Neuronal stem cell (in vitro differentiated cells): Measurements from ENCODE around the gene CDCP2.

Experiments used
- DNase-seq: peaks from one replicate; pipeline ENCODE4 v3.0.0-alpha.2; 2013; ENCODE audit warnings: low spot score
- H2AFZ ChIP-seq: one replicate; pipeline ENCODE4 v1.6.1; 2013; ENCODE audit warnings: mild to moderate bottlenecking, low read length, inconsistent platforms
- H2AK5ac ChIP-seq: 2 replicates; pipeline ENCODE4 v1.6.1; 2013; ENCODE audit warnings: low read depth, mild to moderate bottlenecking, inconsistent platforms, low read length, moderate library complexity, mixed read lengths
- H2BK120ac ChIP-seq: 2 replicates; pipeline ENCODE4 v1.6.1; 2013; ENCODE audit warnings: low read depth, mild to moderate bottlenecking, inconsistent platforms, low read length, moderate library complexity, mixed read lengths
- H2BK12ac ChIP-seq: one replicate; pipeline ENCODE4 v1.6.1; 2013; ENCODE audit warnings: low read length, inconsistent platforms
- H2BK15ac ChIP-seq: 2 replicates; pipeline ENCODE4 v1.6.1; 2013; ENCODE audit warnings: mild to moderate bottlenecking, low read length, inconsistent platforms, mixed read lengths
- H2BK5ac ChIP-seq: one replicate; pipeline ENCODE4 v1.6.1; 2013; ENCODE audit warnings: inconsistent platforms, mild to moderate bottlenecking, low read length, moderate library complexity
- H3K14ac ChIP-seq: one replicate; pipeline ENCODE4 v1.6.1; 2013; ENCODE audit warnings: low read length, inconsistent platforms
- H3K18ac ChIP-seq: 2 replicates; pipeline ENCODE4 v1.6.1; 2013; ENCODE audit warnings: low read length, inconsistent platforms
- H3K23ac ChIP-seq: 2 replicates; pipeline ENCODE4 v1.6.1; 2013; ENCODE audit warnings: low read depth, mild to moderate bottlenecking, mixed read lengths, low read length, inconsistent platforms; ENCODE audit not compliant: poor library complexity
- H3K27ac ChIP-seq: replicated peaks from 3 replicates; pipeline ENCODE4 v1.5.1; 2013; ENCODE audit warnings: low read length, inconsistent platforms
- H3K27me3 ChIP-seq, 3 experiments: 2 replicates each; pipeline ENCODE4 v1.6.1; 2013; ENCODE audit warnings: low read length in 3 of 3, mild to moderate bottlenecking in 2 of 3, inconsistent platforms in 1 of 3, low read depth in 1 of 3, mixed read lengths in 1 of 3, moderate library complexity in 1 of 3; ENCODE audit not compliant: control insufficient read depth in 3 of 3, insufficient read depth in 3 of 3
- H3K36me3 ChIP-seq, 2 donors: replicated peaks in 1 of 2; 2 replicates each; pipeline ENCODE4 v1.6.1; 2013; ENCODE audit warnings: low read length in 2 of 2; ENCODE audit not compliant: control insufficient read depth in 2 of 2, insufficient read depth in 2 of 2
- H3K4ac ChIP-seq: 2 replicates; pipeline ENCODE4 v1.6.1; 2013; ENCODE audit warnings: inconsistent platforms, mild to moderate bottlenecking, low read length, moderate library complexity
- H3K4me1 ChIP-seq, 2 donors: 1 replicate in 1 of 2; 2 replicates in 1 of 2; pipeline ENCODE4 v1.6.1; 2013; ENCODE audit warnings: low read length in 2 of 2, low read depth in 1 of 2; ENCODE audit not compliant: control insufficient read depth in 2 of 2, insufficient read depth in 1 of 2
- H3K4me2 ChIP-seq: one replicate; pipeline ENCODE4 v1.6.1; 2013; ENCODE audit warnings: mild to moderate bottlenecking, low read length, inconsistent platforms; ENCODE audit not compliant: insufficient read depth, poor library complexity, severe bottlenecking
- H3K4me3 ChIP-seq, 2 donors: 2 replicates each; pipeline ENCODE4 v1.5.1; 2013; ENCODE audit warnings: low read length in 2 of 2, mild to moderate bottlenecking in 2 of 2, inconsistent platforms in 1 of 2, moderate library complexity in 1 of 2
- H3K79me1 ChIP-seq: one replicate; pipeline ENCODE4 v1.6.1; 2013; ENCODE audit warnings: low read depth, mild to moderate bottlenecking, inconsistent platforms, low read length, moderate library complexity
- H3K9ac ChIP-seq: one replicate; pipeline ENCODE4 v1.6.1; 2013; ENCODE audit warnings: mild to moderate bottlenecking, low read depth, low read length, inconsistent platforms; ENCODE audit not compliant: poor library complexity
- H3K9me3 ChIP-seq, 2 donors: replicated peaks in 1 of 2; 2 replicates each; pipeline versions ENCODE3 to v1.6.1; 2013; ENCODE audit warnings: low read length in 2 of 2, mild to moderate bottlenecking in 2 of 2, inconsistent platforms in 1 of 2, low read depth in 1 of 2, mixed read lengths in 1 of 2, moderate library complexity in 1 of 2; ENCODE audit not compliant: control insufficient read depth in 2 of 2, insufficient read depth in 1 of 2
- H4K8ac ChIP-seq: one replicate; pipeline ENCODE4 v1.6.1; 2013; ENCODE audit warnings: low read depth, mild to moderate bottlenecking, inconsistent platforms, low read length, moderate library complexity
- H4K91ac ChIP-seq: one replicate; pipeline ENCODE4 v1.6.1; 2013; ENCODE audit warnings: low read length, low read depth, mild to moderate bottlenecking, inconsistent platforms; ENCODE audit not compliant: poor library complexity
- WGBS, 2 donors: extraction: QIAGEN DNeasy Blood & Tissue Kit; methylation state at CpG; one replicate each; pipeline ENCODE4 v1.1.7; 2013; ENCODE audit warnings: missing lambda C conversion rate in 2 of 2, mixed read lengths in 1 of 2; ENCODE audit not compliant: insufficient read length in 2 of 2, insufficient replicate concordance in 1 of 2; ENCODE audit errors: extremely low coverage in 2 of 2; 5-methylcytosine and 5-hydroxymethylcytosine counted together

CDCP2 gene

GRCh38 chr1:54188291-54188690 lies 35.5 kb upstream of the CDCP2 start:
- Histone ChIP-seq H3K18ac (no peak overlapping the region), H2BK15ac (no peak overlapping the region), H4K91ac (no peak overlapping the region), H2AFZ (no peak overlapping the region), H3K23ac (no peak overlapping the region), H3K4me1 (no peaks in the 10 kb centered on the region), H2BK120ac (no peak overlapping the region), H3K4me3 (no peak overlapping the region), H3K27ac (no peak overlapping the region), H2BK12ac (no peak overlapping the region), H3K4ac (no peak overlapping the region), H2BK5ac (no peak overlapping the region), H3K9me3 (peaks cover 0 to 2% of the 10 kb centered on the region in 2 donors), H3K36me3 (peaks cover 4 to 52% of the 10 kb centered on the region in 2 donors), H3K9ac (no peak overlapping the region), H3K27me3 (no peaks in the 10 kb centered on the region), H3K14ac (no peak overlapping the region), H4K8ac (no peak overlapping the region), H3K4me2 (no peak overlapping the region), H2AK5ac (no peak overlapping the region), H3K79me1 (no peaks in the 10 kb centered on the region)
- no peak for DNase-seq
- no CpG with 5 or more reads among the region's 1 CpG for WGBS, 2 donors

GRCh38 chr1:54186056-54186455 lies 33.3 kb upstream of the CDCP2 start:
- no peak for DNase-seq
- WGBS, 2 donors: no CpG with 5 or more reads among the region's 3 CpGs
- no peak overlapping the region for H3K18ac ChIP-seq

DNA sequence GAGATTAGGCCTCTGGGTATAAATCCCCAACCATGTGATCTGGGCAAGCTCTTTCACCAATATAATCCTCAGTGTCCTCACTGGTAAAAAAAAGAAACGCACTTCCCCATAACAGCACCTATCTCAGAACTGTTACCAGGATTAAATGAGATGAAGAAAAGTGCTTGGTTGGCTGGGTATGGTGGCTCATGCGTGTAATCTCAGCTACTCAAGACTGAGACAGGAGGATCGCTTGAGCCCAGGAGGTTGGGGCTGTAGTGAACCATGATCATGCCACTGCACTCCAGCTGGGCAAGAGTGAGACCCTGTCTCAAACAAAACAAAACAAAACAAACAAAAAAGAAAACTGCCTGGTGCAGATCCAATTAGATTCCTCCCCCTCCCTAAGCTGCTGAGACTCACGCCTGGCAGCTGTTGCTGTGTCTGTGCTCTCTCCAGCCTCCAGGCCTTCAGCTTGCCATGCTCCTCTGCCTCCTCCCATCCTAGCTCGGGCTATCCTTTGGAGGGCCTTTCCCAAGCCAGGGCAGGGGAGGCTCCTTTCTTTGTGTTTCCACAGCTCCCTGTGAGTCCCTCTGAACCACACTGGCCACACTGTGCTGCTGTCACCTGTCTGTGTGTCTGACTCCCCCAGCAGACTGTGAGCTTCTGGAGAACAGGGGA lies 28.0 kb upstream of the CDCP2 start:
- no peak overlapping the region for H2BK12ac ChIP-seq
- H3K27me3 ChIP-seq: no peaks in the 10 kb centered on the region
- no peak overlapping the region for H3K27ac ChIP-seq
- no peak overlapping the region for H3K4me2 ChIP-seq
- H3K9ac ChIP-seq: no peak overlapping the region
- no peak overlapping the region for H2AFZ ChIP-seq
- H2BK5ac ChIP-seq: no peak overlapping the region
- H3K4me1 ChIP-seq: peaks cover 0 to 1% of the 10 kb centered on the region in 2 donors
- DNase-seq: no peak
- peaks cover 0 to 2% of the 10 kb centered on the region in 2 donors for H3K9me3 ChIP-seq
- H2AK5ac ChIP-seq: no peak overlapping the region
- WGBS, 2 donors: no CpG with 5 or more reads among the region's 5 CpGs
- H3K23ac ChIP-seq: no peak overlapping the region
- no peak overlapping the region for H4K8ac ChIP-seq
- H3K18ac ChIP-seq: no peak overlapping the region
- no peak overlapping the region for H3K4me3 ChIP-seq
- no peak overlapping the region for H2BK15ac ChIP-seq
- H2BK120ac ChIP-seq: no peak overlapping the region
- H3K79me1 ChIP-seq: no peaks in the 10 kb centered on the region
- H4K91ac ChIP-seq: no peak overlapping the region
- no peak overlapping the region for H3K4ac ChIP-seq
- peaks cover 3 to 6% of the 10 kb centered on the region in 2 donors for H3K36me3 ChIP-seq
- no peak overlapping the region for H3K14ac ChIP-seq

More at GRCh38 chr1:54186056-54186455, 33.3 kb upstream of the CDCP2 start:
- Histone ChIP-seq H2AK5ac (no peak overlapping the region), H3K9ac (no peak overlapping the region), H2BK12ac (no peak overlapping the region), H4K8ac (no peak overlapping the region), H3K4ac (no peak overlapping the region), H3K9me3 (peaks cover 0 to 2% of the 10 kb centered on the region in 2 donors), H3K79me1 (no peaks in the 10 kb centered on the region), H4K91ac (no peak overlapping the region), H2BK15ac (no peak overlapping the region), H2AFZ (no peak overlapping the region), H3K4me2 (no peak overlapping the region), H3K23ac (no peak overlapping the region), H3K4me3 (no peak overlapping the region), H3K4me1 (no peaks in the 10 kb centered on the region), H2BK5ac (no peak overlapping the region), H3K36me3 (peaks cover 7 to 37% of the 10 kb centered on the region in 2 donors), H3K27me3 (no peaks in the 10 kb centered on the region), H3K27ac (no peak overlapping the region), H2BK120ac (no peak overlapping the region), H3K14ac (no peak overlapping the region)

GRCh38 chr1:54178296-54179070 lies 25.7 kb upstream of the CDCP2 start:
- WGBS, 2 donors: no CpG with 5 or more reads among the region's 9 CpGs
- Histone ChIP-seq H3K4me2 (no peak overlapping the region), H2BK15ac (no peak overlapping the region), H3K18ac (no peak overlapping the region), H4K8ac (no peak overlapping the region), H3K4me3 (no peak overlapping the region), H3K9ac (no peak overlapping the region), H3K9me3 (no peaks in the 10 kb centered on the region), H2AFZ (no peak overlapping the region), H3K36me3 (peaks cover 3 to 6% of the 10 kb centered on the region in 2 donors), H3K23ac (no peak overlapping the region), H3K14ac (no peak overlapping the region), H3K4me1 (peaks cover 9% of the 10 kb centered on the region in 2 donors), H3K27ac (no peak overlapping the region), H2BK5ac (no peak overlapping the region), H3K27me3 (no peaks in the 10 kb centered on the region), H2BK12ac (no peak overlapping the region), H2AK5ac (peak overlapping the region; percentile 15), H3K4ac (no peak overlapping the region), H2BK120ac (no peak overlapping the region), H4K91ac (no peak overlapping the region), H3K79me1 (peaks cover 2% of the 10 kb centered on the region)
- no peak for DNase-seq
